HL-60 (cell line): ENCODE measurements around the gene TH.

ENCODE experiments used
- DNase-seq, 2 experiments: peaks; one replicate each; pipeline ENCODE4 v3.0.0-alpha.2; 2010 to 2020; ENCODE audit warnings: low read depth in 1 of 2, low spot score in 1 of 2
- H3K27ac ChIP-seq: fragments of 250-450 bp; sonication (Bioruptor Pico); replicated peaks from 2 replicates; pipeline ENCODE4 v1.5.1; 2020; ENCODE audit warnings: mild to moderate bottlenecking, moderate library complexity
- H3K27me3 ChIP-seq: fragments of 250-450 bp; sonication (Bioruptor Pico); 2 replicates; pipeline ENCODE4 v1.5.1; 2021; ENCODE audit warnings: mild to moderate bottlenecking, moderate library complexity; ENCODE audit not compliant: insufficient read depth, poor library complexity, severe bottlenecking
- H3K4me3 ChIP-seq: replicated peaks from 2 replicates; pipeline ENCODE4 v1.5.1; 2011; ENCODE audit warnings: mild to moderate bottlenecking, control low read depth, low read length; ENCODE audit not compliant: insufficient read depth
- GABPA ChIP-seq: IDR thresholded peaks from 2 replicates; pipeline ENCODE4 v1.6.1; 2012; ENCODE audit warnings: low read depth
- POLR2AphosphoS5 ChIP-seq: IDR thresholded peaks from 2 replicates; pipeline ENCODE4 v1.6.1; 2012; ENCODE audit warnings: low read depth
- REST ChIP-seq: IDR thresholded peaks from 2 replicates; pipeline ENCODE4 v1.6.1; 2012; ENCODE audit warnings: low read depth; ENCODE audit not compliant: insufficient replicate concordance
- SPI1 ChIP-seq: IDR thresholded peaks from 2 replicates; pipeline ENCODE4 v1.6.1; 2012; ENCODE audit warnings: low read depth, mild to moderate bottlenecking, borderline replicate concordance
- TF ChIP-seq, protein P1 (sequence below): IDR thresholded peaks from one replicate; pipeline ENCODE4 v1.5.1; 2011; ENCODE audit warnings: low read length, control low read depth, inconsistent platforms; ENCODE audit not compliant: insufficient read depth

TH gene

DNA sequence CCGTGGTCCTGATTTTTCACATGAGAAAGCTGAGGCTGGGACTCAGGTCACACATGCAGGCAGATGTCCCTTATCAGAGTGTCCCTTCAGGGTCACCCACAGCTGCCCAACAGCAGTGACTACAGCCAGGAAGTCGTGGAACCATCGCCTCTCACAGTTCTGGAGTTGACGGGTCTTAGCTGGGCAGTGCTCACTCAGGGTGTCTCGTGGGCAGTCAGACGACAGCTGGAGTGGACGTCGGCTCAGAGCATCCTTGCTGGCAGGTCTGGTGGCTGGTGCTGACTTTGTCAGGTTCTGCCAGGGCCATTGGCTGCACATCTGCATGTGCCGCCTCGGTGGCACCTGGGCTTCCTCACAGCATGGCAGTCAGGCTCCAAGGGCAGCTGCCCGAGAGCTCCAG lies 35.6 kb upstream of the TH start:
- H3K27ac ChIP-seq = no peak overlapping the region

GRCh38 chr11:2205981-2206690 lies 34.5 kb upstream of the TH start:
- no peak for TF ChIP-seq REST
- TF ChIP-seq SPI1 = no peak
- no peak for TF ChIP-seq POLR2AphosphoS5

More for the DNA sequence above, 35.6 kb upstream of the TH start:
- Histone ChIP-seq H3K27me3 (no peaks in the 10 kb centered on the region), H3K4me3 (no peak overlapping the region)
- DNase-seq = no peak
- no peak for TF ChIP-seq GABPA
- TF ChIP-seq, protein P1, sequence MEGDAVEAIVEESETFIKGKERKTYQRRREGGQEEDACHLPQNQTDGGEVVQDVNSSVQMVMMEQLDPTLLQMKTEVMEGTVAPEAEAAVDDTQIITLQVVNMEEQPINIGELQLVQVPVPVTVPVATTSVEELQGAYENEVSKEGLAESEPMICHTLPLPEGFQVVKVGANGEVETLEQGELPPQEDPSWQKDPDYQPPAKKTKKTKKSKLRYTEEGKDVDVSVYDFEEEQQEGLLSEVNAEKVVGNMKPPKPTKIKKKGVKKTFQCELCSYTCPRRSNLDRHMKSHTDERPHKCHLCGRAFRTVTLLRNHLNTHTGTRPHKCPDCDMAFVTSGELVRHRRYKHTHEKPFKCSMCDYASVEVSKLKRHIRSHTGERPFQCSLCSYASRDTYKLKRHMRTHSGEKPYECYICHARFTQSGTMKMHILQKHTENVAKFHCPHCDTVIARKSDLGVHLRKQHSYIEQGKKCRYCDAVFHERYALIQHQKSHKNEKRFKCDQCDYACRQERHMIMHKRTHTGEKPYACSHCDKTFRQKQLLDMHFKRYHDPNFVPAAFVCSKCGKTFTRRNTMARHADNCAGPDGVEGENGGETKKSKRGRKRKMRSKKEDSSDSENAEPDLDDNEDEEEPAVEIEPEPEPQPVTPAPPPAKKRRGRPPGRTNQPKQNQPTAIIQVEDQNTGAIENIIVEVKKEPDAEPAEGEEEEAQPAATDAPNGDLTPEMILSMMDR = no peak
- no peak for TF ChIP-seq POLR2AphosphoS5
- no peak for TF ChIP-seq REST

DNA sequence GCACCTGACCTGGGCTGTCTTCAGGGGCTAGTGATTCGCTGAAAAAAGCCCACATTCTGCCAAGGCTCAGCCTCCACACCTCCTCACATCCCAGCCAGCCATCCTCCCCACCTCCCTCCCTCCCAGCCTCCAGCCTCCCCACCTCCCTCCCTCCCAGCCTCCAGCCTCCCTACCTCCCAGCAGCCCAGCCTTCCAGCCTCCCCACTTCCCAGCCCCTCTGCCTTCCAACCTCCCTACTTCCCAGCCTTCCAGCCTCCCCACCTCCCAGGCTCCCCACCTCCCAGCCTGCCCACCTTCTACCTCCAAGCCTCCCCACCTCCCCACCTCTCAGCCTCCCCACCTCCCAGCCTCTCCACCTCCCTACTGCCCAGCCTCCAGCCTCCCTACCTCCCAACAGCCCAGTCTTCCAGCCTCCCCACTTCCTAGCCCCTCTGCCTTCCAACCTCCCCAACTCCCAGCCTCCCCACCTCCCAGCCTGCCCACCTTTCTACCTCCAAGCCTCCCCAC lies 33.7 kb upstream of the TH start:
- TF ChIP-seq, protein P1 = no peak
- DNase-seq = no peak
- H3K27me3 ChIP-seq = no peaks in the 10 kb centered on the region
- H3K27ac ChIP-seq = no peak overlapping the region
- no peak overlapping the region for H3K4me3 ChIP-seq

More at GRCh38 chr11:2205981-2206690, 34.5 kb upstream of the TH start:
- H3K27me3 ChIP-seq = no peaks in the 10 kb centered on the region
- H3K4me3 ChIP-seq = no peak overlapping the region
- no peak overlapping the region for H3K27ac ChIP-seq
- no peak for DNase-seq

- no peak for TF ChIP-seq POLR2AphosphoS5
- Histone ChIP-seq H3K4me3 (no peak overlapping the region), H3K27ac (no peak overlapping the region), H3K27me3 (no peaks in the 10 kb centered on the region)
- no peak for DNase-seq
These were observed 33.0 kb upstream of the TH start for GRCh38 chr11:2204361-2205213.
